Osteocyte (in vitro differentiated cells): Measurements from ENCODE around the gene PRUNE2. TPM values are rescaled to one million over a fixed set of nuclear protein-coding genes. Genes with fewer than 3 reads are reported as not detected.

Experiments used
- DNase-seq: peaks from one replicate; pipeline ENCODE4 v3.0.0; 2021; ENCODE audit warnings: mixed read lengths; ENCODE audit not compliant: unreplicated experiment; ENCODE audit errors: extremely low spot score
- H3K27ac Mint-ChIP-seq: one replicate; pipeline ENCODE4 v1.8.0; 2021; ENCODE audit warnings: mild to moderate bottlenecking, mixed read lengths; ENCODE audit not compliant: unreplicated experiment
- H3K27me3 Mint-ChIP-seq: one replicate; pipeline ENCODE4 v1.8.0; 2021; ENCODE audit warnings: mixed read lengths; ENCODE audit not compliant: unreplicated experiment
- H3K36me3 Mint-ChIP-seq: one replicate; pipeline ENCODE4 v1.8.0; 2021; ENCODE audit warnings: mixed read lengths; ENCODE audit not compliant: unreplicated experiment
- H3K4me1 Mint-ChIP-seq: one replicate; pipeline ENCODE4 v1.8.0; 2021; ENCODE audit warnings: mixed read lengths; ENCODE audit not compliant: unreplicated experiment
- H3K4me3 Mint-ChIP-seq: one replicate; pipeline ENCODE4 v1.8.0; 2021; ENCODE audit warnings: mild to moderate bottlenecking, moderate library complexity, mixed read lengths; ENCODE audit not compliant: unreplicated experiment
- H3K9me3 Mint-ChIP-seq: one replicate; pipeline ENCODE4 v1.8.0; 2021; ENCODE audit warnings: mixed read lengths; ENCODE audit not compliant: unreplicated experiment
- CTCF ChIP-seq: fragments of 200-600 bp; sonication (generic); IDR thresholded peaks from 2 replicates; pipeline ENCODE4 v1.5.0; 2021; ENCODE audit warnings: antibody characterized with exemption, mild to moderate bottlenecking, moderate library complexity
- total RNA-seq: library from RNA; stranded (reverse); gene quantifications from 2 replicates; pipeline ENCODE4 v1.2.1, GENCODE V29; 2021

PRUNE2 gene
- total RNA-seq, 1 donor from 2014 or later, result 1.0 TPM

- H3K4me1 Mint-ChIP-seq, result no peaks in the 10 kb centered on the region
- peaks cover 8% of the 10 kb centered on the region for H3K27me3 Mint-ChIP-seq
- TF ChIP-seq CTCF, result no peak
- H3K36me3 Mint-ChIP-seq, result no peaks in the 10 kb centered on the region
- no peak for DNase-seq
- H3K9me3 Mint-ChIP-seq, result no peaks in the 10 kb centered on the region
- H3K27ac Mint-ChIP-seq, result no peak overlapping the region
- no peak overlapping the region for H3K4me3 Mint-ChIP-seq
Measured at GRCh38 chr9:76887951-76888350, 18.0 kb downstream of the PRUNE2 start.

GRCh38 chr9:76887003-76887821 is 18.7 kb downstream of the PRUNE2 start:
- Mint-ChIP-seq H3K4me3 (no peak overlapping the region), H3K36me3 (no peaks in the 10 kb centered on the region), H3K9me3 (no peaks in the 10 kb centered on the region), H3K4me1 (no peaks in the 10 kb centered on the region), H3K27ac (no peak overlapping the region), H3K27me3 (peaks cover 8% of the 10 kb centered on the region)
- no peak for TF ChIP-seq CTCF
- DNase-seq, result no peak

- Mint-ChIP-seq H3K4me1 (no peaks in the 10 kb centered on the region), H3K36me3 (no peaks in the 10 kb centered on the region), H3K27me3 (peaks cover 8% of the 10 kb centered on the region), H3K27ac (no peak overlapping the region), H3K4me3 (no peak overlapping the region), H3K9me3 (no peaks in the 10 kb centered on the region)
- DNase-seq, result no peak
- no peak for TF ChIP-seq CTCF
Measured at GRCh38 chr9:76886318-76886717, 19.6 kb downstream of the PRUNE2 start.

- Mint-ChIP-seq H3K4me3 (no peak overlapping the region), H3K9me3 (no peaks in the 10 kb centered on the region), H3K27ac (no peak overlapping the region), H3K27me3 (no peaks in the 10 kb centered on the region), H3K4me1 (no peaks in the 10 kb centered on the region), H3K36me3 (no peaks in the 10 kb centered on the region)
- TF ChIP-seq CTCF, result no peak
- no peak for DNase-seq
Measured at GRCh38 chr9:76884823-76885222, 21.1 kb downstream of the PRUNE2 start.

GRCh38 chr9:76883341-76883855 is 22.5 kb downstream of the PRUNE2 start:
- H3K27me3 Mint-ChIP-seq, result no peaks in the 10 kb centered on the region
- H3K4me1 Mint-ChIP-seq, result no peaks in the 10 kb centered on the region
- H3K27ac Mint-ChIP-seq, result no peak overlapping the region
- no peak for DNase-seq
- no peaks in the 10 kb centered on the region for H3K9me3 Mint-ChIP-seq
- H3K36me3 Mint-ChIP-seq, result no peaks in the 10 kb centered on the region
- TF ChIP-seq CTCF, result no peak
- H3K4me3 Mint-ChIP-seq, result no peak overlapping the region
